MM.1S (cell line): ENCODE results near the gene SCAMP4.

ENCODE experiments used
- DNase-seq: peaks from one replicate; pipeline ENCODE4 v3.0.0-alpha.2; 2015
- H2AFZ ChIP-seq: fragments of 300-600 bp; sonication (generic); 2 replicates; pipeline ENCODE4 v1.6.0; 2016; ENCODE audit warnings: antibody characterized with exemption, low read length
- H3F3A ChIP-seq: fragments of 300-600 bp; sonication (generic); 2 replicates; pipeline ENCODE4 v1.6.1; 2016; ENCODE audit warnings: mild to moderate bottlenecking, antibody characterized with exemption, low read length, moderate library complexity, mixed read lengths; ENCODE audit not compliant: insufficient read depth
- H3K27ac ChIP-seq: fragments of 300-600 bp; sonication (generic); 2 replicates; pipeline ENCODE4 v1.5.1; 2016; ENCODE audit warnings: mild to moderate bottlenecking, low read length
- H3K27me3 ChIP-seq: fragments of 300-600 bp; sonication (generic); replicated peaks from 2 replicates; pipeline ENCODE4 v1.6.0; 2016; ENCODE audit warnings: low read length; ENCODE audit not compliant: insufficient read depth
- H3K36me3 ChIP-seq: fragments of 300-600 bp; sonication (generic); replicated peaks from 2 replicates; pipeline ENCODE4 v1.6.1; 2016; ENCODE audit warnings: mild to moderate bottlenecking, low read length, mixed read lengths; ENCODE audit not compliant: insufficient read depth
- H3K4me1 ChIP-seq: fragments of 300-600 bp; sonication (generic); 2 replicates; pipeline ENCODE4 v1.6.1; 2016; ENCODE audit warnings: low read length, mixed read lengths
- H3K4me2 ChIP-seq: fragments of 300-600 bp; sonication (generic); 2 replicates; pipeline ENCODE4 v1.6.0; 2016; ENCODE audit warnings: low read depth, low read length
- H3K4me3 ChIP-seq: fragments of 300-600 bp; sonication (generic); 2 replicates; pipeline ENCODE4 v1.5.1; 2016; ENCODE audit warnings: low read length, mixed read lengths
- H3K79me2 ChIP-seq: fragments of 300-600 bp; sonication (generic); 2 replicates; pipeline ENCODE4 v1.6.1; 2016; ENCODE audit warnings: mixed run types, low read length, mixed read lengths
- H3K9ac ChIP-seq: fragments of 300-600 bp; sonication (generic); 2 replicates; pipeline ENCODE4 v1.6.1; 2016; ENCODE audit warnings: low read length, mixed read lengths
- H3K9me2 ChIP-seq: fragments of 300-600 bp; sonication (generic); replicated peaks from 2 replicates; pipeline ENCODE4 v1.6.1; 2016; ENCODE audit warnings: mild to moderate bottlenecking, low read length, mixed read lengths; ENCODE audit not compliant: insufficient read depth
- H3K9me3 ChIP-seq: fragments of 300-600 bp; sonication (generic); replicated peaks from 2 replicates; pipeline ENCODE4 v1.6.1; 2016; ENCODE audit warnings: mild to moderate bottlenecking, low read length, mixed read lengths; ENCODE audit not compliant: insufficient read depth
- H4K20me1 ChIP-seq: fragments of 300-600 bp; sonication (generic); 2 replicates; pipeline ENCODE4 v1.6.1; 2016; ENCODE audit warnings: mild to moderate bottlenecking, low read length, moderate library complexity, mixed read lengths; ENCODE audit not compliant: insufficient read depth
- CTCF ChIP-seq: fragments of 300-600 bp; sonication (generic); IDR thresholded peaks from 2 replicates; pipeline ENCODE4 v1.5.1; 2016; ENCODE audit warnings: antibody characterized with exemption, low read length, mixed read lengths
- EZH2 ChIP-seq: fragments of 300-600 bp; sonication (generic); optimal IDR thresholded peaks from 2 replicates; pipeline ENCODE3; 2017; ENCODE audit warnings: low read depth, mild to moderate bottlenecking, antibody characterized with exemption, low read length, mixed read lengths
- EZH2phosphoT487 ChIP-seq: fragments of 300-600 bp; sonication (generic); IDR thresholded peaks from 2 replicates; pipeline ENCODE4 v1.6.1; 2018; ENCODE audit warnings: antibody characterized with exemption, low read length

Gene SCAMP4

GRCh38 chr19:1861599-1862031, 43.6 kb upstream of the SCAMP4 start:
- no peak overlapping the region for H3K27ac ChIP-seq
- peaks cover 31% of the 10 kb centered on the region for H3F3A ChIP-seq
- no peaks in the 10 kb centered on the region for H3K9me3 ChIP-seq
- peak overlapping the region; percentile 98 for H3K4me3 ChIP-seq
- no peak overlapping the region for H2AFZ ChIP-seq
- no peaks in the 10 kb centered on the region for H4K20me1 ChIP-seq
- no peaks in the 10 kb centered on the region for H3K27me3 ChIP-seq
- no peak for DNase-seq
- no peak for TF ChIP-seq CTCF
- no peak for TF ChIP-seq EZH2phosphoT487
- no peaks in the 10 kb centered on the region for H3K9me2 ChIP-seq
- no peaks in the 10 kb centered on the region for H3K36me3 ChIP-seq
- H3K79me2 ChIP-seq = peaks cover 67% of the 10 kb centered on the region
- peak overlapping the region; percentile 69; the same call in 1 of the 2 replicates for H3K9ac ChIP-seq
- peak overlapping the region; percentile 97 for H3K4me2 ChIP-seq
- peaks cover 20% of the 10 kb centered on the region for H3K4me1 ChIP-seq

GRCh38 chr19:1862068-1862423, 43.2 kb upstream of the SCAMP4 start:
- Histone ChIP-seq H3K4me1 (peaks cover 20% of the 10 kb centered on the region), H3K36me3 (no peaks in the 10 kb centered on the region), H3K27me3 (no peaks in the 10 kb centered on the region), H3K4me3 (peak overlapping the region; percentile 98), H3K4me2 (peak overlapping the region; percentile 97), H3K9ac (peak overlapping the region; percentile 69), H3K27ac (no peak overlapping the region), H2AFZ (no peak overlapping the region), H3K79me2 (peaks cover 65% of the 10 kb centered on the region), H3K9me2 (no peaks in the 10 kb centered on the region), H3K9me3 (no peaks in the 10 kb centered on the region), H4K20me1 (no peaks in the 10 kb centered on the region), H3F3A (peaks cover 30% of the 10 kb centered on the region)
- TF ChIP-seq EZH2 (no peak), EZH2phosphoT487 (no peak), CTCF (no peak)
- no peak for DNase-seq

- Histone ChIP-seq H3K4me3 (peak overlapping the region; percentile 98), H3K79me2 (peaks cover 58% of the 10 kb centered on the region), H3K9me3 (no peaks in the 10 kb centered on the region), H3K27ac (no peak overlapping the region), H3K9ac (peak overlapping the region; percentile 69), H3K27me3 (no peaks in the 10 kb centered on the region), H3K4me1 (peaks cover 15% of the 10 kb centered on the region), H3F3A (peaks cover 23% of the 10 kb centered on the region), H3K36me3 (no peaks in the 10 kb centered on the region), H3K4me2 (peak overlapping the region; percentile 97), H2AFZ (no peak overlapping the region), H4K20me1 (no peaks in the 10 kb centered on the region), H3K9me2 (no peaks in the 10 kb centered on the region)
- TF ChIP-seq CTCF (no peak), EZH2 (no peak), EZH2phosphoT487 (no peak)
- peak; percentile 54 for DNase-seq
Observed at GRCh38 chr19:1862424-1863327, 42.5 kb upstream of the SCAMP4 start.
